ENCODE data around the gene FAM114A1.

The FAM114A1 gene

DNA sequence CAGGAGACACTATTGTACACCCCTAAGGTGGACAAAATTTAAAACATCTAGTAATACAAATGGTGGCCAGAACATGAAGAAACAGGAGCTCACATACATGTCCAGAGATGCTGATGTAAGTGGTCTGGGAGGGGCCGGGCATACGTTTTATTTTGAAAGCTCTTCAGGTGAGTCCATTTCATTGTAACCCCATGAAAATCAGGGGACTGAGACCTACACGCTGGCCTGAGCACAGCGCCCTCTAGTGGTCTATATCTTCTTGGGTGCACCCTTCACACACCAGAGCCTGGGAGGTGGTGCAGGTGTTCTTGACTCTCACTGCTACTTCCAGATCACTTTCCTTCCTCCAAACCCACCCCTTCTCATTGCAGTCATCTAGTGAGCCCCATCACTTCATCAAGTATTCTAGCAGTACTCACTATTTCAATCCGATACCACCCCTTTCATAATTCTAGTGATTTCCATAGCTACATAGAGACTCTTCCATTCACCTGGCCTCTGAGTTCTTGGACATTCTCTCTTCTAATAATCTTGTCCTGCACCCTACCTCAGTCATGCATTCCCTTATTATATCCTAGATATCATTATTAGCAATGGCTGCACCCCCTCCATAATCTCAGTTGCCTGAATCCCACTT lies 6.7 kb upstream of the FAM114A1 start:
- DNase-seq: no peak

DNA sequence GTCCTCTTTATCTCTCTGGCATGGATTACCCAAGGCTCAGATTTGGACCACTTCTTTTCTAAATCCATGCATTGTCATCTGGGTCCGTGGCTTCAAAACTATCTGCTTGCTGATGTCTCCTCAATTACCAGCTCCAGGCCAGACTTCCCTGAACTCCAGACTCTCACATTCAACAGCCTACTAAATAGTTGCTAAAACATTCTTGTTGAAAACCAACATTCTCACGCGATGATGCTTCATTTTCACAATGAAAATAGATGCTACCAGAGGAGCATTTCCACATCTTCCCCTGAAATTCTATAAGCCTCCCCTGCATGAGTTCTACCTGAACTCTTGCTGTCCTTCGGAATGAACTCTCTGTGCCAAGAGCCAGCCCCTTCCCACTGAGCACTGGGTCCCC lies 5.8 kb upstream of the FAM114A1 start:
- DNase-seq: no peak

DNA sequence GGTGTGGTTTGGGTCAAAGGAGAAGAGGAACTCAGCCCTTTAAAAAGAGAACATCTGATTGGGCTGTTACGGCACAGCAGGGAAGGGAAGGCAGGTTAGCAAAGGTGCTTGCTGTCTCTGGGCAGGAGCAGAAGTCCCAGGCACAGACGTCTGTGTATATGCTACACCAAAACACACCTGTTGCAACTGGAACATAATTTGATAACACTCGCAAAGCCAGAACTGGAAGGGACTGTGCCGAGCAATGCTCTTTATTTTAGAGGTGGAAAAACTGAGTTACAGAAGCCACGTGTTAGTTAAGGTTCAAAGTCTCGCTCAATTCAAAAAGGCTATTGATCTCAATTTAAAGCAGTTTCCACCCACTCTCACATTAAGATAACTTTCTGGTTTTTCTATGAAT lies 2.2 kb upstream of the FAM114A1 start:
- DNase-seq: no peak

DNA sequence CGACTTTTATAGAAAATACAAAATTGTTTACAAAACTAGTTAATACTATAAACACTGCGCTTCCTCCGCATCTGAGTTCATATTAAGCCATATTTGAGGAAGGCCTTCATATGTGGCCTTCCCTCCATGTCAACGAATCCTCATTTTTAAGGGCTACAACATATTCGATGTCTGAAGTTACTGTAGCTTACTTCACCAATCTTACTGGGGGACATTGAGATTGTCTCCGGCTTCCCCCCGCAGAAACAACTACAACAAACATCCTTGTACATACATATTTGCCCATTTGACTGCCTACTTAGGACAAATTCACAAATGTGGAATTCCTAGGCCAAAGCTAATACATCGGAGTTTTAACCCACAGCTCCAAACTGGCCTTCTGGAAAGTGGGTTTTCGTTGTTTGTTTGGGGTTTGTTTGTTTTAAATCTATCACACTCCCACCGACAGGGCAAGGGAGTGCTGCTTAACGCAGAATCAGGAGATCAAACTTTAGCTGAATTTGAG lies 581 bp upstream of the FAM114A1 start:
- no peak for DNase-seq

DNA sequence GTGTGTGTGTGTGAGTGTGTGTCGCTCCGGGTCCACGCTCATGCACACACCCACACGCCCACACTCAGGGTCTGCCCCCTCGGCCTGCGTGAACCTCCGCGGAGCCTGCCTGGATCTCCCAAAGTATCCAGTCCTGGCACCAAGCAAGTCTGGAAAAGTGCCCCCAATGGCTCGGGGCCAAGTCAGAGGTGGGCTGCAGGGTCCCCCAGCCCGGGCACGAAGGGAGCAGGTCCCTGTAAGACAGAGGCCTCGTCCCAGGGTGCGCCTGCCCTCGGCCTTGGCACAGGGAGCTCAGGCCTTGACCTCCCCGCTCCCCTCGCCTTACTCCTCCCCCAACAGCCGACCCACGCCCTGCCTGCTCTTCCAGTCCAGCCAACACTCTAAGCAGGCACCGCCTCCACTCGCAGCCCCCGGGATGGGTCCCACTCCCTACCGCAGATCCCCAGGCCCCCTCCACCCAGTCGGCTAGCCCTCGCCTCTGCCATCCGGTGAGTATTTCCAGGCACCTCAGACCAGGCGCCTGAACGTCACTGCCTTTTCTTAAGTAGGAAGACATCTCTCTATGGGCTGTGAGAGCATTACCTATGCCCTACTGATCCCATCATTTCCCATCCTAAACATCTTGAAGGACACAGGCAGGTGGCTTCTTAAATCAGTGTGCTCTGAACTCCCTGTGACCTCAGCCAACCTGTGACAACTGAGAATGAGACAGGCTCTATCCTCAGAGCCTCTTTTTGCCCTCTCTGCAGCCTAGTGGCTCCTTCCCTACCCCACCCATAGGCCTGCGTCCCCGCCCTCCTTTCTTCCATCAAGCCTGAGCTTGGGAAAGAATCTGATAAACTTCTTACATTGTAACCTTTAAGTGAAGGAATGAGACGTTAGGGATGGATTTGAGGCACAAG lies 704 bp downstream of the FAM114A1 start:
- no peak for DNase-seq

DNA sequence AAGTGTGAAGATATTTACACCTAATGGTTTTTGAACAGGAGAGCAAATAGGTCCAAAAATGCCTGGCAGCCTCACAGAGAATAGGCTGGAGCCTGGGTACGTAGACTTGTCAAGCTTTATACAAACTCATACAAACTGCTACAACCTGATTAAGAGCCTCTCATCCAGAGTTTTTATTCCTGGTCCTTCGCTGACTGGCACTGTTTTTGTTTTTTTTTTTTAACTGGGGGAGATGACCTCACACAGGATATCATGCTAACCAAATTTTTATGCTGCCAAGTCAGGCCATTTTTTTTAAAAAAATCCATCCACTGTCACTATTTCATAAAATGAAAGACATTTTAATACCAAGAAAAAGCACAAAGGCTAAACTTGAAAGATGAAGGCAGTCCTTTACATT lies 1.9 kb downstream of the FAM114A1 start:
- no peak for DNase-seq

DNA sequence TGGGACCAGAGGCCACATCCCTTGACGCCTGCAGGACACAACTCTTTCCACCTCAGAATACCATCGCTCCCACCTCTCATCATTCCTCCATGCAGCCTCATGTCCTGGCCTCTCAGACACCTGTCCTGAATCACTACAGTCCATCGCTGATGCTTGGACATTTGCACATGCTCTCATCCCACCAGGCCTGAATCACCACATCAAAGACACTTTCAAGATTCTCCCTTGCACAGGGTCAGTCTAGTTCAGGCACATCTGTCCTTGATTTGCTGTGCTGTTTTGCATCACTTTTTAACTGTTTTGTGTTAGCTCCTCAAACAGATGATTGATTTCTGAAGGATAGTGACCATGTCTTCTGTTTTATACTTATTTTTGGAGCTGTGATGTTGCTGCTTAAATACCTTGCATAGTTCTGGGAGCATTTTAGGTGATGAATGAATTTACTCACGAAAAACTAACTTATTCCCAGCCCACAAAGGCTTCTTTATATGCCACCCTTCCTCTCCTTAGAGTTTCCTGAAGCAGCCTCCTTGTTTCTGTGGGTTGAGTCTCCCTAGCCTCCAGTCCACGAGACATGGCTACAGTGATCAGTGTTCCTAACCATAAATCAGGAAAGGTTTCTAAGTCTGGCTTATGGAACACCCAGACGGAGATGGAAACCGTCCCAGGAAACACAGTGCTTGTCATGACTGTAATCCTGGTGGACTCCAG lies 2.6 kb downstream of the FAM114A1 start:
- DNase-seq: no peak

DNA sequence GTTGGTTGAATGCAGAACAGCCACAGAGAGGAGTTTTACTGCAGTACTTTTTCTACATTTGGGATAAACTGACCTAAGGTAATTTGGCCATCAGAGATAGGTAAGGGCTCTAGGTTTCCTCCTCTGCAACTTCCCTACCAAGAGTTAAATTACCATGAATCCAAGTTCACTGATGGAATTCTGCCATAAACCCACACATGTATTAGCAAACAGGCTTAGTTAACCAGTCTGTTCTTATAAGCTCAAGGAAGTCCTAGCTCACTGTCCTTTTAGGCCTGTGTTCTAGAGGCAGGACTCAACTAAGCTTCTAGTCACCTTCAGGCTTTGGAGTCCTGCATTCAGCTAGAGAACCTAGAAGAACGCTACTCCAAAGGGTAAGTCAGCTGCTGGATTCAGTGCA lies 4.0 kb downstream of the FAM114A1 start:
- no peak for DNase-seq

DNA sequence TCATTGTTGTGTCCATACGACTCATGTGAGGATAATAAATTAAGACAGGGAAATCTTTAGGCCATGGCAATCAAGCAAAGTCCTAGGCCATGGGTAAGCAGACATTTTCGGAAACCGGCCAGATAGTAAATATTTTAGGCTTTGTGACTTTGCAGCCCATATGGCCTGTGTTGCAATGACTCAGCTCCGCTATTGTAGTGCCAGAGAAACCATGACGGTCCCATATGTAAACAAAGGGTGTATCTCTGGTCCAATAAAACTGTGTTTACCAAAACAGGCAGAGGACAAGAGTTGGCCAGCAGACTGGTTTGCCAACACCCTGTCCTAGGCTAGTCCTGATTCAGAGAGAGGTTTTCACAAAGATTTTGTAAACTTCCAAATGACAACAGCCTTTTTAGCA lies 5.0 kb downstream of the FAM114A1 start:
- no peak for DNase-seq

DNA sequence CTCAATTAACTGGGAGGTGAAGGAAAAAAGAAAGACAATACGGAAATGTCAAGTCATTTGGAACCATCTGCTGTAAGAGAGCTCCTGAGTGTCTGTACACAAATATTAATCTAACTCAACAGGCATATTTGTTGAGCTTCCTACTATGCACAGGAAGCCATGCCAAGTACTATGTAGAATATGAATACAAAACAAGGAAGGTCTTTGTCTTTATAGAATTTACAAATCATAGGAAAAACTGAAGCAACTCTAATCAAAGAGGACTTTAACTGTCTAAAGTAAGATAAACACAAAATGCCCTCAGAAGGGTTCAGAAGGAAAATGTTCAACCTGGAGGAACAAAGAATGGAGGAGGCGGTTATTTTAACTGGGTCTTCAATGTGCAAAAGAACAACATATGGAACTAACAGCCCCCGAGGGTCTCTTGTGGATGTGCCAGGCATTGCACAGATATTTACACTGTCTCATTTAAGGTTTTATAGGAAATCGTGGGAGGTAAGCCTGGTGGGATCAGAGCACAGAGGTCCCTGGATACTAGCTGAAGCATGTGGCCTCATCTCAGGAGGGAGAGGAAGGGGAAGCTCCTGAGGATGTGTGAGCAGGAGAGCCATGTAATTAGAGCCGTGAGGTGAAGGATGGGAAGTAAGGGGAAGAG lies 5.8 kb downstream of the FAM114A1 start:
- no peak for DNase-seq

DNA sequence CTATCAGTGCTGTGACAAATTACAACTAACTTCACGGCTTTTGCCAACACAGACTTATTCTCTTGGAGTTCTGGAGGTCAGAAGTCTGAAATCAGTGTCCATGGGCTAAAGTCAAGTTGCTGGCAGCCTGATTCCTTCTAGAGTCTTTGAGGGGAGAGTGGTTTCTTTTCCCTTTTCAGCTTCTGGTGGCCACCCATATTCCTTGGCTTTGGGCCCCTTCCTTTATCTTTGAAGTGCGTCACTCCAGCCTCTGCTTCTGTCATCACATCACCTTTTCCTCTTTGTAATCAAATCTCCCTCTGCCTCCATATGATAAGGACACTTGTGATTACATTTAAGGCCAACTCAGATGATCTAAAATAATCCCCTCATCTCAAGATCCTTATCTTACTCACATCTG lies 9.0 kb downstream of the FAM114A1 start:
- DNase-seq: no peak

DNA sequence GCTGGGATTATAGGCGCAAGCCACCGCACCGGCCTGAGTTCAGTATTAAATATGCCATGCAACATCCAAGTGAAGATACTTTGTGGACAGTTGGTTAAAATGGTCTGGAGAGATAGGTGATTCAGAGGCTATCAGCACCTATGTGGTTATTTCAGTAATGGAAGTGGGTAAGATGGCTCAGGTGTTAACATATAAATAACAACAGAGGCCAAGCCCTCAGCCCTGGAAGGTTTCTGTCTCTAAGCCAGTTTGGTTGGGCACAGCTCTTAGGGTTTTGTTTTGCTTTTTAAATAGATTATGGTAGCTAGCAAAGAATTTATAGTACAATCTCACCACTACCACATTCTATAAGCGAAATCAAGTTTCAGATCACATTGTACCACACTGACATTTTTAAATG lies 16.6 kb downstream of the FAM114A1 start:
- no peak for DNase-seq

DNA sequence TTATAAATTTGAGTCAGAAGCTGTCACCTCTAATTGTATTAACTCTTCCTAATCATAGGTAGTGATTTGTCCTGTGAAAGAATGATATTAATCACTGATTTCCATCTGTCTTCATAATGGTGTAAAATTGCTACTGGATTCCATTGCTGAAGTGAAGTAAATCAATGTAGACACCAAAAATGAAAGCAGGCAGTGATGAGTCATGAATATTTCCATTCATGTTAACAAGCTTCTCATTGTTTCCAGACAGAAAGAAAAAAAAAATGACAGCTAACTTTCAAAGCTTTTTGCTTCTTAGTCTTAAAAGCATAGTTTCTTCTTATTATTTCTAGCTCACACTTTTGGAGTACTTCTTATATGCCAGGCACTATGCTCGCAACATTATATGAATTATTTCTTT lies 21.5 kb downstream of the FAM114A1 start:
- DNase-seq: no peak

DNA sequence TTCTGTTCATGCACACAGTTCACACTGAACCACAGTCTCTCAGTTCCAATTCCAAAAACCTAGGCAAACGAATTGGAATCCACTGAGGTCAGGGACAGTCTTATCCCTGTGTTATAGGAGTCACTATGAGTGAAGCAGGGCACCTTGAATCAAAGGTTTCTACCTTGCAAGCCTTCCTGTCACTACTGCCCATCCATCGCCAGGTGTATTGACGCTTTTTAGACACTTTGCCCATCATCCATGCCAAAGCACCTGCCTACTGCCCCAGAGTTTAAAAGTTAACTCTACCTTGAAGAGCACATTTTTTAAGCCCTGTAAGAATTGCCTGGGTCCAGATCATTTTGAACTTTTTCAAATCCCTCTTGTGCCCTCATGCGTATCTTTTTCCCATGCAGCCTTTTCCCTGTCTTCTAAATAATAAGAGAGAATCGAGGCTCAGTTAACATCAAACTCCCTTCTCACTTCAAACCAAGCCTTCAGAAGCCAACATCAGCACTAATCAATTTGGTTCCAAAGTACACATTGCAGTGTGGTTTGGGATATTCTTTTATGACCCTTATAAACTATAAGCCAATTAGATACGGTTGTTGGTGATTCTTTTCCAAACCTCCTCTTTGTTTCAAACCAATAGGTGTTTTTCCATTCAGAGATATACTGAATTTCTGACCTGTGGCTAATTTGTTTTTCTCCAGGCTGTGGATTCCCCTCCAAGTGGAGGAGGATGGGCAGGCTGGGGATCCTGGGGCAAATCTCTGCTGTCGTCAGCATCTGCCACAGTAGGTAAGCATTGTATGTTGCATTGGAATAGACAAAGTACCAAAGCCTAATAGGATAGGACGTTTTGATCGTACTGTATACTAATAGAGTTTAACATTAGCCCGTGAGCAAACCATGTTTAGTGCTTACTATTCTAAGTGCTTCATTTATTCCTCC lies 23.7 kb downstream of the FAM114A1 start:
- no peak for DNase-seq

DNA sequence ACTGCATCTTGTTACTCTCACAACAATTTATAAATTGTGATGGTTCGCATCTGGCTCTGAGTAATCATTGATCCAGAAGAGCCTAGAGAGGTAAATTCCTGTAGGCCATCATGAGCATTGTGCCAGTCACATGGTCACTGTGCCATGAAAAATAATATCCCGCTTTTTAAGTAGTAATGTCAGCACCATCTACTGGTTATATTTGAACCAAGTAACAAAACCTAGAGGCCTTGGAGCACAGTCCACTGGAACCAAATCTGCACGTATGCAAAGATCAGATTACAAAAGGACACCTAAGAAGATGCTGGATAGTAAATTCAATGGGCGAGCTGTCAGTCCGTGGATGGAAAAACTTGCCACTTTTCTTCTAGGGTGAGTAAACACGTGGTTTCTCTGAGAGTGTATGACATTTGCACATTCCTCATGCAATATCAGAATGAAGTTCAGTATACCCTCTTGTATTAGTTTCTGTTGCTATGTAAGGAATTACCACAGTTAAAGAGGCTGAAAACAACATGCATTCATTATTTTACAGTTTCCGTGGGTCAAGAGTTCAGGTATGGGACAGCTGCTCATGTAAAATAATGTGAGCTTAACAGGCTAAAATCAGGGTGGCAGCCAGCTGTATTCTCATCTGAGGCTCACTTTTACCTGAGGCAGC lies 26.8 kb downstream of the FAM114A1 start:
- DNase-seq: no peak

DNA sequence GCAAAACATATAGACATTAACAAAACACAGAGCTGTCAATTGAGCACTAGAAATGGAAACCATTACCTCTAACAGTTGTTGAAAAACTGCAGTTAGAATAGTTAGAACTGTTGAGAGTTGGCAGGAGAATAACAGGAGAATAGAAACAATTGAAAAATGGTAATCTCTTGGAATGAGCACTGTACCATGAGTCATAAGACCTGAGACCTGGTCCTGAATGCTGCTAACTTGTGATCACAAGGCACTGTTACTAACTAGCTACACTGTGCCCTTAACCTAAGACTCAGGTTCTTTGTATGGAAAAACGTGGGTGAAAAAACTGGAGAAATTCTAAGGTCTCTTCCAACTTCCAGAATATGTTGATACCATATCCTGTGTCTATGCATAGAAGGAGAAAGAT lies 29.3 kb downstream of the FAM114A1 start:
- no peak for DNase-seq

DNA sequence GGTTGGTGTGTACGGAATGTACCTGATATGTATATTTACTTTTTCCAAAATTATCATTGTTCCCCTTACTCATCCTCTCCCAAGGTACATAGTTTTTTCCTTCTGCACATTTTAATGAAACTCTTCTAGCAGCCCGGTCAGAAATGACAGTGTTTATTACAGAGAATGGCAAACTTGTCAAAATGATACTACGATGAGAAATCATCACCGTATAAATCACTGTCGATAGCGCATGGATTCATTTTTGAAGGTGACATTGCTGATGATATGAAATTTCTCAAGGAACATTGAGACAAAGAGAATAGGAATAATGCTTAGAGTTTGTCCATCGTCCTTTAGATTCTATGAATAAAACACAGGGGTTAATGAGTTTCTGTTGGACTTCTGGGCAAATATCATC lies 30.6 kb downstream of the FAM114A1 start:
- no peak for DNase-seq

DNA sequence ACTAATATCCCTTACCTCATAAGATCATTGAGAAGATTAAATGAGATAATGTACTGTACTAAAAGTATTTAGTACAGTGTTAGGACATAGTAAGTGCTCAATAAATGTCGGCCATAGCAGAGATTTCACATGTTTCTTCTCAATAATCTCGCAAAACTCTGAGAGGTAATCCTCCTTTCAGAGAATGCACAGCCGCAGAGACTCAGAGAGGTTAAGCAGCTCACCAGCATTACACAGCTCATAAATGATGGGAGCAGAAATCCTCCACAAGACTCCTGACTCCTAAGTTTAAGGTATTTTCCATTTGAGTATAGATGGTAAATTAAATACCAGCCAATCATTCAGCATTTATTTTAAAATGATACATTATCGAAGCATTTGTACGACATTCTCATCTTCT lies 34.6 kb downstream of the FAM114A1 start:
- no peak for DNase-seq

DNA sequence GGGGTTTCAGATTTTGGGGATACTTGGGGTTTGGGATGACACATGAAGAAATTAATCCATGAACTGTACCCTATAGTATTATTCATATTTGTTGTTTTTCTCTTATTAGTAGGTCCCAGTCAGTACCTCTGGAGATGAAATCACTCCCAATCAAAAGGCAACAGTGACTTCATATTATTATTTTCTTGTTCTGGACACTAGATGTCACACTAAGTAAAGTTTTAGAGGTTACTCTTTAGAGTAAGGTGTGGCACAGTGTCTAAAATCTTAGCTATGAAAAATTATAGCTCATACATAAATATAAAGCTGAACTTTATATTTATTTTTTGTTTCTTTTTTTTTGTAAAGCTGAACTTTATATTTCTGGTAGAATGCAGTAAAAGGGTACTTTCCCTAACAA lies 35.1 kb downstream of the FAM114A1 start:
- DNase-seq: peak; percentile 42

DNA sequence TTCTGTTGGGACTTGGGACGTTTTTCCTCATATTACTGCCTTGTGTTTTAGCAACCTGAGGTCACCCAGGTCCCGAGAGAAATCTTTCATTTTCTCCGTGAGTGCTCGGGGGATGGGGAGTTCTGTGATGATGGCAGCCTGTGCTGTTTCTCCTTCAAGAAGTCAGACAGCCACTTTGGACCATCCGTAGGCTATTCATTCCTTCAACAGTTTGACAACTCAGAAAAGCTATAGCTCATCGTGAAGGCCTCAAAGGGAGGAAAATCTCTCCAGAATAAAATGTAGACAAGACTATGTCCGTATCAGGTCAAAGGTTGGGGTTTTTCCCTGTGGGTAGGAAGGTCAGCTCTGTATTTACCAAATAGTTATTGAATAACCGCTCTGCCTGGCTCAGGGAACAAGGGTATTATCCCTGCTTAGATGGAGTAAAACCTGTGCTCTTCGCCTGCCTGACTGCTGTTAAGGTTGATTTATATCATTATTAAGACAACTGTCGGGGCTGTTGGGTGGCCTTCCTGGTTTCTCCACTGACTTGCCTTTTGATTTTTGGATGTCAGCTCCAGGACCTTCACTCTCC lies 36.6 kb downstream of the FAM114A1 start:
- DNase-seq: no peak

DNA sequence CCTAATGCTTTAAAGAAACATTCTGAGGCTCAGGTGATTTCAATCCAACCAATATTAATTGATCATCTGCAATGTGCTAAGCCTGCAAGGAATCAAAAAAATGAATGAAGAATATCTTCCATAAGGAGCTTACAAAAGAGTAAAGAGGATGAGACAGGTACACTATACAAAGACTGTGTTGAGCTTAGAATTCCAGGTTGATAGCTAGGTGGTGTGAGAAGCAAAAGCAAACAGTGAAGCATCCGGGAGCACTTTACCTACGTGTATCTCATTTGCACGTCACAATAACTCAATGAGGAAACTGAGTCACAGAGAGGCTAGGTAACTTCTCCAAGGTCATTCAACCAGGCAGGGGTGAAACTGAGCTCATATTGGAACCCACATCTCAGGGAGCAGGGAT lies 37.1 kb downstream of the FAM114A1 start:
- DNase-seq: no peak
